GM23338 (cell line): Measurements from ENCODE around the gene RSPRY1. TPM values are rescaled to one million over a fixed set of nuclear protein-coding genes. Genes with fewer than 3 reads are reported as not detected.

Source experiments
- ATAC-seq: fragments of 200-7000 bp; cut with Tn5 transposase; 3 replicates; pipeline ENCODE4 v1.9.1; 2020
- DNase-seq: peaks from one replicate; pipeline ENCODE4 v3.0.0-alpha.2; 2015; ENCODE audit warnings: low spot score
- H2AFZ ChIP-seq: fragments of 200-600 bp; sonication (generic); 2 replicates; pipeline ENCODE4 v1.8.0; 2016; ENCODE audit warnings: antibody characterized with exemption, mild to moderate bottlenecking, moderate library complexity
- H3F3A ChIP-seq: fragments of 200-600 bp; sonication (generic); replicated peaks from 2 replicates; pipeline ENCODE4 v1.8.0; 2017; ENCODE audit warnings: antibody characterized with exemption, mixed run types, low read depth
- H3K27ac ChIP-seq: fragments of 200-600 bp; sonication (generic); 2 replicates; pipeline ENCODE4 v1.6.1; 2016; ENCODE audit warnings: low read depth
- H3K27me3 ChIP-seq: fragments of 200-600 bp; sonication (generic); 2 replicates; pipeline ENCODE4 v1.8.0; 2016; ENCODE audit warnings: mild to moderate bottlenecking, mixed run types, moderate library complexity; ENCODE audit not compliant: insufficient read depth
- H3K36me3 ChIP-seq: fragments of 200-600 bp; sonication (generic); 2 replicates; pipeline ENCODE4 v1.8.0; 2016; ENCODE audit warnings: mild to moderate bottlenecking; ENCODE audit not compliant: insufficient read depth
- H3K4me1 ChIP-seq: fragments of 200-600 bp; sonication (generic); 2 replicates; pipeline ENCODE4 v1.8.0; 2016; ENCODE audit warnings: mild to moderate bottlenecking, moderate library complexity; ENCODE audit not compliant: insufficient read depth
- H3K4me2 ChIP-seq: fragments of 200-600 bp; sonication (generic); 2 replicates; pipeline ENCODE4 v1.7.1; 2017; ENCODE audit warnings: mixed run types
- H3K4me3 ChIP-seq: fragments of 200-600 bp; sonication (generic); 2 replicates; pipeline ENCODE4 v1.6.1; 2016; ENCODE audit warnings: mixed run types
- H3K79me2 ChIP-seq: fragments of 200-600 bp; sonication (generic); replicated peaks from 2 replicates; pipeline ENCODE4 v1.8.0; 2017; ENCODE audit warnings: mild to moderate bottlenecking; ENCODE audit not compliant: insufficient read depth
- H3K9me2 ChIP-seq: fragments of 200-600 bp; sonication (generic); 2 replicates; pipeline ENCODE4 v1.8.0; 2017; ENCODE audit not compliant: insufficient read depth
- H4K20me1 ChIP-seq: fragments of 200-600 bp; sonication (generic); replicated peaks from 2 replicates; pipeline ENCODE4 v1.8.0; 2017; ENCODE audit warnings: mild to moderate bottlenecking; ENCODE audit not compliant: insufficient read depth
- H3K27ac Mint-ChIP-seq: 2 replicates; pipeline ENCODE4 v1.8.0; 2020; ENCODE audit warnings: inconsistent platforms, mild to moderate bottlenecking, moderate library complexity, mixed read lengths
- H3K27me3 Mint-ChIP-seq: 3 replicates; pipeline ENCODE4 v1.8.0; 2022; ENCODE audit warnings: low read depth, mild to moderate bottlenecking, moderate library complexity, mixed read lengths, inconsistent platforms; ENCODE audit not compliant: insufficient read depth, poor library complexity
- H3K36me3 Mint-ChIP-seq: 3 replicates; pipeline ENCODE4 v1.8.0; 2021; ENCODE audit warnings: low read depth, mild to moderate bottlenecking, inconsistent platforms, moderate library complexity, mixed read lengths
- H3K4me1 Mint-ChIP-seq: 3 replicates; pipeline ENCODE4 v1.8.0; 2020; ENCODE audit warnings: mild to moderate bottlenecking, inconsistent platforms, mixed read lengths
- H3K4me3 Mint-ChIP-seq: 3 replicates; pipeline ENCODE4 v1.8.0; 2021; ENCODE audit warnings: moderate library complexity, mild to moderate bottlenecking, inconsistent platforms, mixed read lengths
- H3K9me3 Mint-ChIP-seq: 3 replicates; pipeline ENCODE4 v1.8.0; 2020; ENCODE audit warnings: moderate library complexity, mild to moderate bottlenecking, inconsistent platforms, mixed read lengths
- CREB1 ChIP-seq: fragments of 250-450 bp; sonication (Bioruptor Pico); IDR thresholded peaks from 2 replicates; pipeline ENCODE4 v1.5.0; 2020; ENCODE audit warnings: low read depth, mild to moderate bottlenecking, moderate library complexity
- CTCF ChIP-seq, 2 experiments: fragments of 200-600 bp in 1 of 2; sonication (generic) in 1 of 2; conservative IDR thresholded peaks; 2 replicates each; pipeline versions ENCODE4 v1.5.1 to v1.6.1; 2016 to 2017; ENCODE audit warnings: antibody characterized with exemption in 2 of 2, low read depth in 2 of 2, mild to moderate bottlenecking in 2 of 2, moderate library complexity in 1 of 2
- EZH2 ChIP-seq: fragments of 200-600 bp; sonication (generic); IDR thresholded peaks from one replicate; pipeline ENCODE4 v1.8.0; 2017; ENCODE audit warnings: antibody characterized with exemption, mild to moderate bottlenecking, low read depth; ENCODE audit not compliant: unreplicated experiment
- EZH2phosphoT487 ChIP-seq: fragments of 200-600 bp; sonication (generic); IDR thresholded peaks from one replicate; pipeline ENCODE4 v1.8.1; 2018; ENCODE audit warnings: antibody characterized with exemption; ENCODE audit not compliant: unreplicated experiment
- JUNB ChIP-seq: IDR thresholded peaks from one replicate; pipeline ENCODE4 v1.6.1; 2016; ENCODE audit warnings: antibody characterized with exemption; ENCODE audit not compliant: unreplicated experiment
- NANOG ChIP-seq: IDR thresholded peaks from 2 replicates; pipeline ENCODE4 v1.6.1; 2016; ENCODE audit warnings: antibody characterized with exemption, borderline replicate concordance
- POLR2AphosphoS5 ChIP-seq: IDR thresholded peaks from 2 replicates; pipeline ENCODE4 v1.6.1; 2016; ENCODE audit warnings: antibody characterized with exemption, low read depth
- STAT1 ChIP-seq: IDR thresholded peaks from one replicate; pipeline ENCODE4 v1.6.1; 2016; ENCODE audit warnings: antibody characterized with exemption; ENCODE audit not compliant: unreplicated experiment
- ZNF114 ChIP-seq: fragments of 250-450 bp; sonication (Bioruptor Pico); IDR thresholded peaks from 2 replicates; pipeline ENCODE4 v1.5.0; 2020; ENCODE audit warnings: mild to moderate bottlenecking, moderate library complexity
- ZNF331 ChIP-seq: fragments of 250-450 bp; sonication (Bioruptor Pico); IDR thresholded peaks from 2 replicates; pipeline ENCODE4 v1.5.0; 2020; ENCODE audit warnings: low read depth, mild to moderate bottlenecking, moderate library complexity
- polyA plus RNA-seq: library from polyadenylated mRNA; unstranded; fragments of >200 nt; fragmentation: Nextera tagmentation; extraction: Ambion mirVana; gene quantifications from 2 replicates; pipeline ENCODE4 v1.2.1, GENCODE V29; 2016
- total RNA-seq: library from RNA; depleted of rRNA; stranded (reverse); fragments of >200 nt; shearing (Covaris generic); gene quantifications from 2 replicates; pipeline ENCODE4 v1.2.3, GENCODE V29; 2014
- TF ChIP-seq, protein P1 (sequence below): IDR thresholded peaks from 2 replicates; pipeline ENCODE4 v1.6.1; 2016; ENCODE audit warnings: antibody characterized with exemption
- TF ChIP-seq, protein P2 (sequence below): IDR thresholded peaks from one replicate; pipeline ENCODE4 v1.6.1; 2018; ENCODE audit warnings: antibody characterized with exemption; ENCODE audit not compliant: unreplicated experiment
- TF ChIP-seq, protein P3 (sequence below): fragments of 250-450 bp; sonication (Bioruptor Pico); IDR thresholded peaks from 2 replicates; pipeline ENCODE4 v1.5.0; 2020; ENCODE audit warnings: mild to moderate bottlenecking, moderate library complexity

RSPRY1 gene
- total and polyA plus RNA-seq, 2 experiments from 2014 or later = 25.8 to 35.9 TPM

- TF ChIP-seq CREB1 (CRISPR knock-in tag) (no peak), ZNF331 (CRISPR knock-in tag) (no peak), POLR2AphosphoS5 (no peak), ZNF114 (CRISPR knock-in tag) (no peak), STAT1 (no peak), EZH2phosphoT487 (no peak)
- TF ChIP-seq, protein P1, sequence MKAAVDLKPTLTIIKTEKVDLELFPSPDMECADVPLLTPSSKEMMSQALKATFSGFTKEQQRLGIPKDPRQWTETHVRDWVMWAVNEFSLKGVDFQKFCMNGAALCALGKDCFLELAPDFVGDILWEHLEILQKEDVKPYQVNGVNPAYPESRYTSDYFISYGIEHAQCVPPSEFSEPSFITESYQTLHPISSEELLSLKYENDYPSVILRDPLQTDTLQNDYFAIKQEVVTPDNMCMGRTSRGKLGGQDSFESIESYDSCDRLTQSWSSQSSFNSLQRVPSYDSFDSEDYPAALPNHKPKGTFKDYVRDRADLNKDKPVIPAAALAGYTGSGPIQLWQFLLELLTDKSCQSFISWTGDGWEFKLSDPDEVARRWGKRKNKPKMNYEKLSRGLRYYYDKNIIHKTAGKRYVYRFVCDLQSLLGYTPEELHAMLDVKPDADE = no peak
Observed at GRCh38 chr16:57208926-57209325, 22.8 kb downstream of the RSPRY1 start (continued).

DNA sequence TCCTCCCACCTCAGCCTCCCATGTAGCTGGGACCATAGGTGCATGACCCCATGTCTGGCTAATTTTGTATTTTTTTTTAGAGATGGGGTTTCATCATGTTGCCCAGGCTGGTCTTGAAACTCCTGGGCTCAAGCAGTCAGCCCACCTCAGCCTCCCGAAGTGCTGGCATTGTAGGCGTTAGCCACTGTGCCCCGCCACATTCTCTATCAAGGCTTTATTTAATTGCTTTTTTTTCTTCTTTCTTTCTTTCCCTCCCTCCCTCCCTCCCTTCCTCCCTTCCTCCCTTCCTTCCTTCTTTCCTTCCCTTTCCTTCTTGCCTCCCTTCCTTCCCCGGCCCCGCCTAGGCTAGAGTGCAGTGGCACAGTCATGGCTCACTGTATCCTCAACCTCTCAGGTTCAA lies 23.7 kb downstream of the RSPRY1 start:
- no peak for DNase-seq
- Histone ChIP-seq H3K9me2 (no peaks in the 10 kb centered on the region), H3K4me3 (no peak overlapping the region), H3K27me3 (no peaks in the 10 kb centered on the region), H3K27ac (no peak overlapping the region), H3K36me3 (peaks cover 20% of the 10 kb centered on the region), H3K79me2 (no peaks in the 10 kb centered on the region), H3K4me2 (no peak overlapping the region), H4K20me1 (peaks cover 7% of the 10 kb centered on the region), H2AFZ (no peak overlapping the region), H3K4me1 (no peaks in the 10 kb centered on the region), H3F3A (no peaks in the 10 kb centered on the region)
- H3K9me3 Mint-ChIP-seq = no peaks in the 10 kb centered on the region
- H3K4me1 Mint-ChIP-seq = no peaks in the 10 kb centered on the region
- H3K4me3 Mint-ChIP-seq = no peak overlapping the region
- ATAC-seq = no peak
- H3K27ac Mint-ChIP-seq = no peak overlapping the region
- H3K27me3 Mint-ChIP-seq = no peaks in the 10 kb centered on the region
- H3K36me3 Mint-ChIP-seq = peaks cover 53% of the 10 kb centered on the region
- TF ChIP-seq CTCF (conservative IDR thresholded peaks at IDR 0.05; ENCODE audit: low read depth in 2 of 2) (no peak), JUNB (no peak), ZNF114 (CRISPR knock-in tag) (no peak), STAT1 (no peak), EZH2phosphoT487 (no peak), NANOG (no peak), POLR2AphosphoS5 (no peak), EZH2 (no peak), CREB1 (CRISPR knock-in tag) (no peak)
- TF ChIP-seq, protein P2, sequence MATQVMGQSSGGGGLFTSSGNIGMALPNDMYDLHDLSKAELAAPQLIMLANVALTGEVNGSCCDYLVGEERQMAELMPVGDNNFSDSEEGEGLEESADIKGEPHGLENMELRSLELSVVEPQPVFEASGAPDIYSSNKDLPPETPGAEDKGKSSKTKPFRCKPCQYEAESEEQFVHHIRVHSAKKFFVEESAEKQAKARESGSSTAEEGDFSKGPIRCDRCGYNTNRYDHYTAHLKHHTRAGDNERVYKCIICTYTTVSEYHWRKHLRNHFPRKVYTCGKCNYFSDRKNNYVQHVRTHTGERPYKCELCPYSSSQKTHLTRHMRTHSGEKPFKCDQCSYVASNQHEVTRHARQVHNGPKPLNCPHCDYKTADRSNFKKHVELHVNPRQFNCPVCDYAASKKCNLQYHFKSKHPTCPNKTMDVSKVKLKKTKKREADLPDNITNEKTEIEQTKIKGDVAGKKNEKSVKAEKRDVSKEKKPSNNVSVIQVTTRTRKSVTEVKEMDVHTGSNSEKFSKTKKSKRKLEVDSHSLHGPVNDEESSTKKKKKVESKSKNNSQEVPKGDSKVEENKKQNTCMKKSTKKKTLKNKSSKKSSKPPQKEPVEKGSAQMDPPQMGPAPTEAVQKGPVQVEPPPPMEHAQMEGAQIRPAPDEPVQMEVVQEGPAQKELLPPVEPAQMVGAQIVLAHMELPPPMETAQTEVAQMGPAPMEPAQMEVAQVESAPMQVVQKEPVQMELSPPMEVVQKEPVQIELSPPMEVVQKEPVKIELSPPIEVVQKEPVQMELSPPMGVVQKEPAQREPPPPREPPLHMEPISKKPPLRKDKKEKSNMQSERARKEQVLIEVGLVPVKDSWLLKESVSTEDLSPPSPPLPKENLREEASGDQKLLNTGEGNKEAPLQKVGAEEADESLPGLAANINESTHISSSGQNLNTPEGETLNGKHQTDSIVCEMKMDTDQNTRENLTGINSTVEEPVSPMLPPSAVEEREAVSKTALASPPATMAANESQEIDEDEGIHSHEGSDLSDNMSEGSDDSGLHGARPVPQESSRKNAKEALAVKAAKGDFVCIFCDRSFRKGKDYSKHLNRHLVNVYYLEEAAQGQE = no peak
- TF ChIP-seq, protein P3, sequence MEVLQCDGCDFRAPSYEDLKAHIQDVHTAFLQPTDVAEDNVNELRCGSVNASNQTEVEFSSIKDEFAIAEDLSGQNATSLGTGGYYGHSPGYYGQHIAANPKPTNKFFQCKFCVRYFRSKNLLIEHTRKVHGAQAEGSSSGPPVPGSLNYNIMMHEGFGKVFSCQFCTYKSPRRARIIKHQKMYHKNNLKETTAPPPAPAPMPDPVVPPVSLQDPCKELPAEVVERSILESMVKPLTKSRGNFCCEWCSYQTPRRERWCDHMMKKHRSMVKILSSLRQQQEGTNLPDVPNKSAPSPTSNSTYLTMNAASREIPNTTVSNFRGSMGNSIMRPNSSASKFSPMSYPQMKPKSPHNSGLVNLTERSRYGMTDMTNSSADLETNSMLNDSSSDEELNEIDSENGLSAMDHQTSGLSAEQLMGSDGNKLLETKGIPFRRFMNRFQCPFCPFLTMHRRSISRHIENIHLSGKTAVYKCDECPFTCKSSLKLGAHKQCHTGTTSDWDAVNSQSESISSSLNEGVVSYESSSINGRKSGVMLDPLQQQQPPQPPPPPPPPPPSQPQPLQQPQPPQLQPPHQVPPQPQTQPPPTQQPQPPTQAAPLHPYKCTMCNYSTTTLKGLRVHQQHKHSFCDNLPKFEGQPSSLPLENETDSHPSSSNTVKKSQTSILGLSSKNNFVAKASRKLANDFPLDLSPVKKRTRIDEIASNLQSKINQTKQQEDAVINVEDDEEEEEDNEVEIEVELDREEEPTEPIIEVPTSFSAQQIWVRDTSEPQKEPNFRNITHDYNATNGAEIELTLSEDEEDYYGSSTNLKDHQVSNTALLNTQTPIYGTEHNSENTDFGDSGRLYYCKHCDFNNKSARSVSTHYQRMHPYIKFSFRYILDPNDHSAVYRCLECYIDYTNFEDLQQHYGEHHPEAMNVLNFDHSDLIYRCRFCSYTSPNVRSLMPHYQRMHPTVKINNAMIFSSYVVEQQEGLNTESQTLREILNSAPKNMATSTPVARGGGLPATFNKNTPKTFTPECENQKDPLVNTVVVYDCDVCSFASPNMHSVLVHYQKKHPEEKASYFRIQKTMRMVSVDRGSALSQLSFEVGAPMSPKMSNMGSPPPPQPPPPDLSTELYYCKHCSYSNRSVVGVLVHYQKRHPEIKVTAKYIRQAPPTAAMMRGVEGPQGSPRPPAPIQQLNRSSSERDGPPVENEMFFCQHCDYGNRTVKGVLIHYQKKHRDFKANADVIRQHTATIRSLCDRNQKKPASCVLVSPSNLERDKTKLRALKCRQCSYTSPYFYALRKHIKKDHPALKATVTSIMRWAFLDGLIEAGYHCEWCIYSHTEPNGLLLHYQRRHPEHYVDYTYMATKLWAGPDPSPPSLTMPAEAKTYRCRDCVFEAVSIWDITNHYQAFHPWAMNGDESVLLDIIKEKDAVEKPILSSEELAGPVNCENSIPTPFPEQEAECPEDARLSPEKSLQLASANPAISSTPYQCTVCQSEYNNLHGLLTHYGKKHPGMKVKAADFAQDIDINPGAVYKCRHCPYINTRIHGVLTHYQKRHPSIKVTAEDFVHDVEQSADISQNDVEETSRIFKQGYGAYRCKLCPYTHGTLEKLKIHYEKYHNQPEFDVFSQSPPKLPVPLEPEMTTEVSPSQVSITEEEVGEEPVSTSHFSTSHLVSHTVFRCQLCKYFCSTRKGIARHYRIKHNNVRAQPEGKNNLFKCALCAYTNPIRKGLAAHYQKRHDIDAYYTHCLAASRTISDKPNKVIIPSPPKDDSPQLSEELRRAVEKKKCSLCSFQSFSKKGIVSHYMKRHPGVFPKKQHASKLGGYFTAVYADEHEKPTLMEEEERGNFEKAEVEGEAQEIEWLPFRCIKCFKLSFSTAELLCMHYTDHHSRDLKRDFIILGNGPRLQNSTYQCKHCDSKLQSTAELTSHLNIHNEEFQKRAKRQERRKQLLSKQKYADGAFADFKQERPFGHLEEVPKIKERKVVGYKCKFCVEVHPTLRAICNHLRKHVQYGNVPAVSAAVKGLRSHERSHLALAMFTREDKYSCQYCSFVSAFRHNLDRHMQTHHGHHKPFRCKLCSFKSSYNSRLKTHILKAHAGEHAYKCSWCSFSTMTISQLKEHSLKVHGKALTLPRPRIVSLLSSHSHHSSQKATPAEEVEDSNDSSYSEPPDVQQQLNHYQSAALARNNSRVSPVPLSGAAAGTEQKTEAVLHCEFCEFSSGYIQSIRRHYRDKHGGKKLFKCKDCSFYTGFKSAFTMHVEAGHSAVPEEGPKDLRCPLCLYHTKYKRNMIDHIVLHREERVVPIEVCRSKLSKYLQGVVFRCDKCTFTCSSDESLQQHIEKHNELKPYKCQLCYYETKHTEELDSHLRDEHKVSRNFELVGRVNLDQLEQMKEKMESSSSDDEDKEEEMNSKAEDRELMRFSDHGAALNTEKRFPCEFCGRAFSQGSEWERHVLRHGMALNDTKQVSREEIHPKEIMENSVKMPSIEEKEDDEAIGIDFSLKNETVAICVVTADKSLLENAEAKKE = no peak
